Esophagus muscularis mucosa (tissue), 4 donors: ENCODE data around the gene CKAP2L.

Experiments used
- CTCF ChIP-seq, 3 experiments: fragments of 200-600 bp in 2 of 3; fragments of 450-650 bp in 1 of 3; sonication (generic) in 2 of 3; IDR thresholded peaks; one replicate each; pipeline ENCODE4 v1.5.1; 2017 to 2019; ENCODE audit warnings: antibody characterized with exemption in 3 of 3, mild to moderate bottlenecking in 2 of 3, moderate library complexity in 1 of 3
- EP300 ChIP-seq: sonication (generic); formaldehyde crosslinking; IDR thresholded peaks from one replicate; pipeline ENCODE4 v1.6.1; 2017; ENCODE audit warnings: antibody characterized with exemption
- POLR2A ChIP-seq: fragments of 450-650 bp; IDR thresholded peaks from one replicate; pipeline ENCODE4 v1.6.1; 2017; ENCODE audit warnings: antibody characterized with exemption, moderate library complexity, mild to moderate bottlenecking, low read depth
- POLR2AphosphoS5 ChIP-seq, 2 donors: sonication (generic); formaldehyde crosslinking; IDR thresholded peaks; one replicate each; pipeline ENCODE4 v1.6.1; 2017; ENCODE audit warnings: antibody characterized with exemption in 2 of 2

- TF ChIP-seq CTCF (IDR thresholded peaks at IDR 0.05) (no peak), POLR2AphosphoS5 (IDR thresholded peaks at IDR 0.05) (no peak), POLR2A (no peak), EP300 (no peak)
Measured at GRCh38 chr2:112782234-112782799, 17.9 kb upstream of the CKAP2L start.
